Fibroblast of lung (primary cell): ENCODE results near the gene GLRA2.

Experiments used
- EZH2 ChIP-seq: IDR thresholded peaks from 2 replicates; pipeline ENCODE4 v1.5.1; 2012; ENCODE audit warnings: low read length, control low read depth, mild to moderate bottlenecking; ENCODE audit errors: missing control alignments
- TF ChIP-seq, protein P1 (sequence below), 2 donors: IDR thresholded peaks in 1 of 2; conservative IDR thresholded peaks in 1 of 2; 1 replicate in 1 of 2; 2 replicates in 1 of 2; pipeline ENCODE4 v1.5.1; 2011 to 2012; ENCODE audit warnings: low read length in 2 of 2, control low read depth in 1 of 2, inconsistent platforms in 1 of 2, low read depth in 1 of 2, mild to moderate bottlenecking in 1 of 2

DNA sequence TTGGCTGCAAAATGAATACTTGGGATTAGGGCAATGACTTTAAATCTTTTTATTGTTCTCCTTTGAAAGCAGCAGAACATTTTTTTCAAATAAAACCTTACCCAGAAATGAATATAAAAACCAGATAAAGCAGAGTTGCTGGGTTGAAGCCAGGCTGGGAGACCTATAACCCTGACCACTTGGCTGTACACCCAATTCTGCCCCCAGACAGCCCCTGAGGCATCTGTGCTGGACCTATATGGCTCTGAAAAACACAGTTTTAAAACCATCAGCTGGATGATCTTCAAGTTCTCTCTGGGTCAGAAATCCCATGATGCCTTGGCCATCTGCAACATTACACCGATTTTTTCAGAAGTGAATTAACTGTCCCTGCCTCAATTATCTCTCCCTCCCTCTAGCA lies 23.7 kb upstream of the GLRA2 start:
- TF ChIP-seq, protein P1, sequence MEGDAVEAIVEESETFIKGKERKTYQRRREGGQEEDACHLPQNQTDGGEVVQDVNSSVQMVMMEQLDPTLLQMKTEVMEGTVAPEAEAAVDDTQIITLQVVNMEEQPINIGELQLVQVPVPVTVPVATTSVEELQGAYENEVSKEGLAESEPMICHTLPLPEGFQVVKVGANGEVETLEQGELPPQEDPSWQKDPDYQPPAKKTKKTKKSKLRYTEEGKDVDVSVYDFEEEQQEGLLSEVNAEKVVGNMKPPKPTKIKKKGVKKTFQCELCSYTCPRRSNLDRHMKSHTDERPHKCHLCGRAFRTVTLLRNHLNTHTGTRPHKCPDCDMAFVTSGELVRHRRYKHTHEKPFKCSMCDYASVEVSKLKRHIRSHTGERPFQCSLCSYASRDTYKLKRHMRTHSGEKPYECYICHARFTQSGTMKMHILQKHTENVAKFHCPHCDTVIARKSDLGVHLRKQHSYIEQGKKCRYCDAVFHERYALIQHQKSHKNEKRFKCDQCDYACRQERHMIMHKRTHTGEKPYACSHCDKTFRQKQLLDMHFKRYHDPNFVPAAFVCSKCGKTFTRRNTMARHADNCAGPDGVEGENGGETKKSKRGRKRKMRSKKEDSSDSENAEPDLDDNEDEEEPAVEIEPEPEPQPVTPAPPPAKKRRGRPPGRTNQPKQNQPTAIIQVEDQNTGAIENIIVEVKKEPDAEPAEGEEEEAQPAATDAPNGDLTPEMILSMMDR (conservative IDR thresholded peaks at IDR 0.05 in 1 of 2, IDR thresholded peaks at IDR 0.05 in 1 of 2; ENCODE audit: low read depth in 1 of 2, low read length in 2 of 2): no peak
- TF ChIP-seq EZH2: no peak
